ENCODE measurements around the gene NCOR2.

The NCOR2 gene

GRCh38 chr12:124561231-124561630 lies 6.2 kb downstream of the NCOR2 start:
- peak overlapping the region; percentile 73 for H3K4me3 ChIP-seq
- TF ChIP-seq POLR2AphosphoS5 (IDR thresholded peaks at IDR 0.05; ENCODE audit: borderline replicate concordance, low read depth, low read length) (no peak), EZH2 (IDR thresholded peaks at IDR 0.05) (no peak), FOXP2 (optimal IDR thresholded peaks at IDR 0.05; ENCODE audit: control extremely low read depth, extremely low read length, insufficient read depth) (no peak)
- no peaks in the 10 kb centered on the region for H3K36me3 ChIP-seq (ENCODE audit: insufficient read depth, low read length)
- H3K9ac ChIP-seq (ENCODE audit: insufficient read length), result peak overlapping the region; percentile 2
- peak overlapping the region; percentile 89 for H3K27ac ChIP-seq
- DNase-seq (ENCODE audit: low read depth, low spot score), result no peak
- no peaks in the 10 kb centered on the region for H3K9me3 ChIP-seq (ENCODE audit: low read depth, low read length)

DNA sequence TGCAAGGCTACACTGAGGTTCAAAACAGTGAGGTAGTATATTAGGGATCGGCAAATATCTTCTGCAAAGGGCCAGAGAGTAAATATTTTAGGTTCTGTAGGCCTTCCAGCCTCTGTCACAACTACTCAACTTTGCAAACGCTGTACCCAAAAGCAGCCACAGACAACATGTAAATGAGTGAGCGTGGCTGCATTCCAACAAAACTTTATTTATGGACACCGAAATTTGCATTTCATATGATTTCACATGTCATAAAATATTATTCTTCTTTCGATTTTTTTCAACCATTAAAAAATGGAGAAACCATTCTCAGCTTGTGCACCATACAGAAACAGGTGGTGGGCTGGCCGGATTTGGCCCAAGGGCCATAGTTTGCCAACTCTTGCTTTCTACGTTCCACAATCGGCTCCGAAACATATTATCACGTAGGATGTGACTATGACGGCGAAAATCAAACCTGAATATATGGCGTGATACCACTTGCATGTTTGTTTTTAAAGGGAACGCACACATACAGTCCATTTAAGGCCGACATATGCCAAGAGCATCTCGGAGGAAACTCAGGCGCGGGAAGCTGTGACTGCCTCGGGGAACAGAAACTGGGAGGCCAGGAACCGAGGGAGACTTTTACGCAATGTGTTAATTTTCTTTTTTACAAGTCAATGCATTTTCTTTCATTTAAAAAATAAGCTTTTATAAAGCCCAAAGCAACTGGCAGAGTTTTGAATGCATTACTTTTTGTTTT lies 7.1 kb downstream of the NCOR2 start:
- no peak for DNase-seq (ENCODE audit: low read depth, low spot score)
- peak overlapping the region; percentile 73 for H3K4me3 ChIP-seq
- TF ChIP-seq POLR2AphosphoS5 (IDR thresholded peaks at IDR 0.05; ENCODE audit: borderline replicate concordance, low read depth, low read length) (no peak), EZH2 (IDR thresholded peaks at IDR 0.05) (no peak), FOXP2 (optimal IDR thresholded peaks at IDR 0.05; ENCODE audit: control extremely low read depth, extremely low read length, insufficient read depth) (no peak)
- no peaks in the 10 kb centered on the region for H3K36me3 ChIP-seq (ENCODE audit: insufficient read depth, low read length)
- H3K9ac ChIP-seq (ENCODE audit: insufficient read length), result no peak overlapping the region
- H3K9me3 ChIP-seq (ENCODE audit: low read depth, low read length), result no peaks in the 10 kb centered on the region
- H3K27ac ChIP-seq, result peak overlapping the region; percentile 89

GRCh38 chr12:124559182-124560017 lies 8.0 kb downstream of the NCOR2 start:
- H3K27ac ChIP-seq, result peak overlapping the region; percentile 89

GRCh38 chr12:124558313-124558712 lies 9.1 kb downstream of the NCOR2 start:
- DNase-seq (ENCODE audit: low read depth, low spot score), result no peak
- Histone ChIP-seq H3K27ac (no peak overlapping the region), H3K4me3 (no peak overlapping the region), H3K36me3 (ENCODE audit: insufficient read depth, low read length) (no peaks in the 10 kb centered on the region), H3K9me3 (ENCODE audit: low read depth, low read length) (no peaks in the 10 kb centered on the region), H3K9ac (ENCODE audit: insufficient read length) (no peak overlapping the region)
- no peak for TF ChIP-seq FOXP2 (optimal IDR thresholded peaks at IDR 0.05; ENCODE audit: control extremely low read depth, extremely low read length, insufficient read depth)
- no peak for TF ChIP-seq EZH2 (IDR thresholded peaks at IDR 0.05)
- no peak for TF ChIP-seq POLR2AphosphoS5 (IDR thresholded peaks at IDR 0.05; ENCODE audit: borderline replicate concordance, low read depth, low read length)

More at GRCh38 chr12:124559182-124560017, 8.0 kb downstream of the NCOR2 start:
- H3K4me3 ChIP-seq, result peak overlapping the region; percentile 73
- H3K9ac ChIP-seq (ENCODE audit: insufficient read length), result no peak overlapping the region
- no peak for TF ChIP-seq POLR2AphosphoS5 (IDR thresholded peaks at IDR 0.05; ENCODE audit: borderline replicate concordance, low read depth, low read length)
- no peak for TF ChIP-seq EZH2 (IDR thresholded peaks at IDR 0.05)
- no peak for TF ChIP-seq FOXP2 (optimal IDR thresholded peaks at IDR 0.05; ENCODE audit: control extremely low read depth, extremely low read length, insufficient read depth)
- H3K9me3 ChIP-seq (ENCODE audit: low read depth, low read length), result no peaks in the 10 kb centered on the region
- DNase-seq (ENCODE audit: low read depth, low spot score), result no peak
- H3K36me3 ChIP-seq (ENCODE audit: insufficient read depth, low read length), result no peaks in the 10 kb centered on the region

DNA sequence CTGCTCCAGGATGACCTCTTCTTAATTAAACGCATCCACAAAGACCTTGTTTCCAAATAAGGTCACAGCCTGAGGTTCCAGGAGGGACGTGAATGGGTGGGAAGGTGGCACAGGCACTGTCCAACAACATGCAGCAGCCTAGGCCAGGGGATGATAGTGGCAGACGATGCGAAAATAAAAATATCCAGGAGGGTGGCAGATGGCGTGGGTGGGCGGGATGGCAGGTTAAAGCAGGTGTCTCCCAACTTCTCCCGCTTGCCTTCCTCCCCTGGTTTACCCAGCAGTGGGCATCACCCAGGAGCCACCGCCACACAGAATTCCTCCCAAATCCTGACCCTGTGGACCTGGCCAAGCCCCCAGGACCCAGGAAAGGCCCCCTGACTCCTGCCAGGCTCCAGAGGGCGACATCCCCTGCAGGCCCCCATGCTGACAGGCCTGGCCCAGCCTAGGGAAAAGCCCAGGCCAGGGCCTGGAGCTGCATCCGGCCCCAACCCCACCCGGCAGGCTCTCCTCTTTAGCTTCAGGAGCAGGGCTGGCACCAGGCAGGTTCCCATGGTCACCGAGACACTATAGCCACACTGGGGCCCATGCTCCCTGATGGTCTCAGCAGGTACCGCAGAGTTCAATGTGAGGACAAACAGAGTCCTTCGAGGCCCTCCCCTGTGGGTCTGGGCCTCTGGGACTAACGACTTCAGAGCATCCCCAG lies 9.7 kb downstream of the NCOR2 start:
- no peak overlapping the region for H3K27ac ChIP-seq
- H3K4me3 ChIP-seq, result no peak overlapping the region
- DNase-seq (ENCODE audit: low read depth, low spot score), result no peak
- H3K36me3 ChIP-seq (ENCODE audit: insufficient read depth, low read length), result no peaks in the 10 kb centered on the region
- no peak overlapping the region for H3K9ac ChIP-seq (ENCODE audit: insufficient read length)
- no peaks in the 10 kb centered on the region for H3K9me3 ChIP-seq (ENCODE audit: low read depth, low read length)
- TF ChIP-seq EZH2 (IDR thresholded peaks at IDR 0.05) (no peak), POLR2AphosphoS5 (IDR thresholded peaks at IDR 0.05; ENCODE audit: borderline replicate concordance, low read depth, low read length) (no peak), FOXP2 (optimal IDR thresholded peaks at IDR 0.05; ENCODE audit: control extremely low read depth, extremely low read length, insufficient read depth) (no peak)

- Histone ChIP-seq H3K9me3 (ENCODE audit: low read depth, low read length) (no peaks in the 10 kb centered on the region), H3K4me3 (no peak overlapping the region), H3K27ac (no peak overlapping the region), H3K36me3 (ENCODE audit: insufficient read depth, low read length) (no peaks in the 10 kb centered on the region), H3K9ac (ENCODE audit: insufficient read length) (no peak overlapping the region)
- DNase-seq (ENCODE audit: low read depth, low spot score), result no peak
- no peak for TF ChIP-seq POLR2AphosphoS5 (IDR thresholded peaks at IDR 0.05; ENCODE audit: borderline replicate concordance, low read depth, low read length)
- no peak for TF ChIP-seq FOXP2 (optimal IDR thresholded peaks at IDR 0.05; ENCODE audit: control extremely low read depth, extremely low read length, insufficient read depth)
- TF ChIP-seq EZH2 (IDR thresholded peaks at IDR 0.05), result no peak
Observed at GRCh38 chr12:124556896-124557501, 10.4 kb downstream of the NCOR2 start.

- DNase-seq (ENCODE audit: low read depth, low spot score), result no peak
- Histone ChIP-seq H3K27ac (no peak overlapping the region), H3K9ac (ENCODE audit: insufficient read length) (no peak overlapping the region), H3K36me3 (ENCODE audit: insufficient read depth, low read length) (no peaks in the 10 kb centered on the region), H3K9me3 (ENCODE audit: low read depth, low read length) (no peaks in the 10 kb centered on the region), H3K4me3 (no peak overlapping the region)
- TF ChIP-seq FOXP2 (optimal IDR thresholded peaks at IDR 0.05; ENCODE audit: control extremely low read depth, extremely low read length, insufficient read depth) (no peak), POLR2AphosphoS5 (IDR thresholded peaks at IDR 0.05; ENCODE audit: borderline replicate concordance, low read depth, low read length) (no peak), EZH2 (IDR thresholded peaks at IDR 0.05) (no peak)
Observed at GRCh38 chr12:124556074-124556466, 11.3 kb downstream of the NCOR2 start.

Measured in SK-N-MC (cell line).